Measurements from ENCODE around the gene ZNF544.

ZNF544 gene

GRCh38 chr19:58228585-58229254 is at the start of gene ZNF544:
ZNF544 (plus strand) TSS chr19:58228914; CDS start chr19:58244024, 15,110 bp downstream.
- DNase-seq (ENCODE audit: low read depth, low spot score): no peak

GRCh38 chr19:58181902-58182576 is 46.7 kb upstream of the ZNF544 start:
- no peak for DNase-seq (ENCODE audit: low read depth, low spot score)

- no peak for DNase-seq (ENCODE audit: low read depth, low spot score)
These were observed 46.1 kb upstream of the ZNF544 start for GRCh38 chr19:58182577-58182988.

- peak; percentile 65 for DNase-seq (ENCODE audit: low read depth, low spot score)
These were observed 45.5 kb upstream of the ZNF544 start, which contains the start of gene ZNF274 for GRCh38 chr19:58182989-58183816. ZNF274 (plus strand) TSS chr19:58183061; CDS start chr19:58183966, 905 bp downstream.

GRCh38 chr19:58183817-58184215 is 44.9 kb upstream of the ZNF544 start:
- no peak for DNase-seq (ENCODE audit: low read depth, low spot score)

GRCh38 chr19:58196901-58197616 is 31.7 kb upstream of the ZNF544 start:
- no peak for DNase-seq (ENCODE audit: low read depth, low spot score)

GRCh38 chr19:58203814-58204475 is 24.8 kb upstream of the ZNF544 start:
- no peak for DNase-seq (ENCODE audit: low read depth, low spot score)

- DNase-seq (ENCODE audit: low read depth, low spot score): no peak
These were observed 24.1 kb upstream of the ZNF544 start for GRCh38 chr19:58204566-58204965.

- DNase-seq (ENCODE audit: low read depth, low spot score): no peak
These were observed 19.1 kb upstream of the ZNF544 start for GRCh38 chr19:58209577-58209976.

GRCh38 chr19:58212336-58213074 is 16.2 kb upstream of the ZNF544 start:
- DNase-seq (ENCODE audit: low read depth, low spot score): no peak

GRCh38 chr19:58213075-58213369 is 15.7 kb upstream of the ZNF544 start:
- no peak for DNase-seq (ENCODE audit: low read depth, low spot score)

- no peak for DNase-seq (ENCODE audit: low read depth, low spot score)
These were observed 11.6 kb upstream of the ZNF544 start for GRCh38 chr19:58217069-58217481.

GRCh38 chr19:58217607-58218391 is 10.9 kb upstream of the ZNF544 start:
- no peak for DNase-seq (ENCODE audit: low read depth, low spot score)

GRCh38 chr19:58218899-58219298 is 9.8 kb upstream of the ZNF544 start:
- DNase-seq (ENCODE audit: low read depth, low spot score): no peak

GRCh38 chr19:58227964-58228584 is 640 bp upstream of the ZNF544 start:
- no peak for DNase-seq (ENCODE audit: low read depth, low spot score)

GRCh38 chr19:58229255-58229639 is 533 bp downstream of the ZNF544 start:
- DNase-seq (ENCODE audit: low read depth, low spot score): no peak

GRCh38 chr19:58237324-58237723 is 8.6 kb downstream of the ZNF544 start:
- DNase-seq (ENCODE audit: low read depth, low spot score): no peak

GRCh38 chr19:58243351-58243750 is 14.6 kb downstream of the ZNF544 start:
- no peak for DNase-seq (ENCODE audit: low read depth, low spot score)

GRCh38 chr19:58248886-58249285 is 20.2 kb downstream of the ZNF544 start:
- DNase-seq (ENCODE audit: low read depth, low spot score): no peak

Data from iPS DF 19.7 (cell line).